Parathyroid adenoma (tissue), 2 donors: ENCODE measurements around the gene ASB2.

Experiments used
- H2AFZ ChIP-seq: fragments of 300-600 bp; sonication (generic); one replicate; pipeline ENCODE4 v1.7.0; 2017; ENCODE audit warnings: antibody characterized with exemption, mild to moderate bottlenecking
- H3K27ac ChIP-seq: fragments of 300-600 bp; sonication (generic); one replicate; pipeline ENCODE4 v1.7.0; 2017
- H3K27me3 ChIP-seq: fragments of 300-600 bp; sonication (generic); one replicate; pipeline ENCODE4 v1.7.0; 2017; ENCODE audit warnings: low read length; ENCODE audit not compliant: control insufficient read depth, insufficient read depth
- H3K36me3 ChIP-seq: fragments of 300-600 bp; sonication (generic); one replicate; pipeline ENCODE4 v1.7.0; 2017; ENCODE audit warnings: low read length; ENCODE audit not compliant: control insufficient read depth, insufficient read depth
- H3K4me1 ChIP-seq: fragments of 300-600 bp; sonication (generic); one replicate; pipeline ENCODE4 v1.7.0; 2017; ENCODE audit warnings: control low read depth
- H3K4me2 ChIP-seq: fragments of 300-600 bp; sonication (generic); one replicate; pipeline ENCODE4 v1.7.0; 2017; ENCODE audit warnings: low read length
- H3K4me3 ChIP-seq: fragments of 300-600 bp; sonication (generic); one replicate; pipeline ENCODE4 v1.7.0; 2017; ENCODE audit warnings: low read depth, low read length
- H3K79me2 ChIP-seq: fragments of 300-600 bp; sonication (generic); one replicate; pipeline ENCODE4 v1.7.0; 2017; ENCODE audit warnings: control low read depth
- H3K9ac ChIP-seq: fragments of 300-600 bp; sonication (generic); one replicate; pipeline ENCODE4 v1.7.0; 2017; ENCODE audit warnings: mild to moderate bottlenecking
- H3K9me3 ChIP-seq: fragments of 300-600 bp; sonication (generic); one replicate; pipeline ENCODE4 v1.7.0; 2017; ENCODE audit warnings: low read length; ENCODE audit not compliant: control insufficient read depth
- CTCF ChIP-seq: fragments of 300-600 bp; sonication (generic); IDR thresholded peaks from one replicate; pipeline ENCODE4 v1.7.0; 2017; ENCODE audit warnings: antibody characterized with exemption, mild to moderate bottlenecking
- donor health status: primary hyperparathyroidism.

The ASB2 gene

GRCh38 chr14:93917141-93917540 lies 59.2 kb downstream of the ASB2 start:
- H3K4me2 ChIP-seq = no peak overlapping the region
- no peaks in the 10 kb centered on the region for H3K27me3 ChIP-seq
- peaks cover 6% of the 10 kb centered on the region for H3K4me1 ChIP-seq
- H3K27ac ChIP-seq = no peak overlapping the region
- TF ChIP-seq CTCF = no peak
- no peak overlapping the region for H3K9ac ChIP-seq
- no peak overlapping the region for H3K4me3 ChIP-seq
- no peaks in the 10 kb centered on the region for H3K36me3 ChIP-seq
- H2AFZ ChIP-seq = peak overlapping the region; percentile 59
- H3K9me3 ChIP-seq = no peaks in the 10 kb centered on the region
- no peaks in the 10 kb centered on the region for H3K79me2 ChIP-seq

GRCh38 chr14:93916498-93916897 lies 59.9 kb downstream of the ASB2 start:
- H3K4me1 ChIP-seq = peaks cover 6% of the 10 kb centered on the region
- no peak for TF ChIP-seq CTCF
- no peak overlapping the region for H3K4me2 ChIP-seq
- no peak overlapping the region for H3K4me3 ChIP-seq
- H3K27me3 ChIP-seq = no peaks in the 10 kb centered on the region
- no peaks in the 10 kb centered on the region for H3K79me2 ChIP-seq
- H2AFZ ChIP-seq = no peak overlapping the region
- H3K9me3 ChIP-seq = no peaks in the 10 kb centered on the region
- no peak overlapping the region for H3K27ac ChIP-seq
- H3K9ac ChIP-seq = no peak overlapping the region
- no peaks in the 10 kb centered on the region for H3K36me3 ChIP-seq

- Histone ChIP-seq H3K9ac (no peak overlapping the region), H3K27ac (no peak overlapping the region), H3K4me1 (peaks cover 6% of the 10 kb centered on the region), H3K79me2 (no peaks in the 10 kb centered on the region), H3K27me3 (no peaks in the 10 kb centered on the region), H3K9me3 (no peaks in the 10 kb centered on the region), H2AFZ (no peak overlapping the region), H3K4me2 (no peak overlapping the region), H3K36me3 (no peaks in the 10 kb centered on the region), H3K4me3 (no peak overlapping the region)
- no peak for TF ChIP-seq CTCF
Observed at GRCh38 chr14:93915800-93916199, 60.6 kb downstream of the ASB2 start.

GRCh38 chr14:93915070-93915705 lies 61.2 kb downstream of the ASB2 start:
- no peak overlapping the region for H3K27ac ChIP-seq
- no peak overlapping the region for H3K4me3 ChIP-seq
- H3K4me2 ChIP-seq = no peak overlapping the region
- H3K9me3 ChIP-seq = no peaks in the 10 kb centered on the region
- no peaks in the 10 kb centered on the region for H3K36me3 ChIP-seq
- H3K79me2 ChIP-seq = no peaks in the 10 kb centered on the region
- no peak overlapping the region for H3K9ac ChIP-seq
- H3K4me1 ChIP-seq = peaks cover 6% of the 10 kb centered on the region
- TF ChIP-seq CTCF = no peak
- no peaks in the 10 kb centered on the region for H3K27me3 ChIP-seq
- H2AFZ ChIP-seq = no peak overlapping the region

- Histone ChIP-seq H3K4me2 (no peak overlapping the region), H3K27me3 (no peaks in the 10 kb centered on the region), H3K79me2 (no peaks in the 10 kb centered on the region), H3K27ac (no peak overlapping the region), H3K4me3 (no peak overlapping the region), H3K4me1 (peaks cover 6% of the 10 kb centered on the region), H3K9me3 (no peaks in the 10 kb centered on the region), H3K36me3 (no peaks in the 10 kb centered on the region), H3K9ac (no peak overlapping the region), H2AFZ (no peak overlapping the region)
- no peak for TF ChIP-seq CTCF
Observed at GRCh38 chr14:93914278-93914677, 62.1 kb downstream of the ASB2 start.
